NCI-H524 (cell line): ENCODE data around the gene MRPL23.

ENCODE experiments used
- DNase-seq, 2 experiments: peaks; one replicate each; lab custom pipeline; 2025; lab: John Stamatoyannopoulos, UW

The MRPL23 gene

DNA sequence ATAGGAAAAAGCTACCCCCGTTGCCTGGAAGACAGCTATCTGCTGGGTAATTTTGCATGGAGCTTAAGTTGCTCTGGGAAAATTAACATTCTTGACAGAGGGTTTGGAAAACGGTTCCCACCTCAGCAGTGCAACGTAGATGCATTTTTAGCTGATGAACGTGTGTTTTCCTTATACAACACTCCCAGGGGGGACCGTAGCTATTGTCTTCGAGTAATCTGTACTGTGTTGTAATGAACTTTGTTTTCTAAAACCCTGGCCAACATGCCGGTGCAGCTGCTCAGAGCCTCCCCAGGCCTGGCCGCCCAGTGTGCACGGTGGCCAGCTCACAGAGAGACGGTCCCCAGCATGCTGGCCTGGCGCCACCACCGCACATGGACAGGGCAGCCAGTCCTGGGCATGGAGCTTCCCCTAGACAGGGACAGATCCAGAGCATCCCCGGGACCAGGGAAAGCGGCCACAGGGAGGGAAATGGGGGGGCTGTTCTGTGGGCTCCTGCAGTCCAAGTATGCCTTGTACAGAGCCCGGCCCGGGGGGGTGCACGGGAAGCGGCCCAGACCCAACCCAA lies 25.5 kb upstream of the MRPL23 start:
- no peak for DNase-seq

DNA sequence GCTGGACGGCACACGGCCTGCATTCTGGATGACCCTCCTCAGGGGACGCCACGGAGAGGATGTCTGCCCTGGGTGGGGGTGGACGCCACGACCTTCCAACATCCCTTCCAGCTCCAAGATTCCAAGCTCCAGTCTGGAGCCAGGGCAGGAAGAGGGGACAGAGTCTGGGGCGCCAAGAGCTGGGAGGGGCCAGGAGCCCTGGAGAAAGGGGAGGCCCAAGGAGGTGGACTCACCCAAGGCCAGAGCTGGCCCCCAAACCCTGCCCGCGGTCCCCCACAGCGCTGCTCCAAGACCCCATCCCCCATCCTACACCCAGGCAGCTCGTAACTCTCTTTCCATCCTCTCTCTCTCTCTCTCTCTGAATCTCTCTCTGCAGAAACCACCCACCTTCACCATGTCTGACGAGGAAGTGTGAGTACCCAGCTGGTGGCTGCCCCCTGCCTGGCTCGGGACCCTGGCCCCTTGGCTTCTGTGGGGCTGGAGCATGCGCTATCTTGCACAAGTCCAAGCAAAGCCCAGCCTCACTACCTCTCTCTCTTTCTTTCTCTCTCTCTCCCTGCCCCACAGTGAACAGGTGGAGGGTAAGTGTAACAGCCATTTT lies 24.6 kb upstream of the MRPL23 start:
- no peak for DNase-seq

DNA sequence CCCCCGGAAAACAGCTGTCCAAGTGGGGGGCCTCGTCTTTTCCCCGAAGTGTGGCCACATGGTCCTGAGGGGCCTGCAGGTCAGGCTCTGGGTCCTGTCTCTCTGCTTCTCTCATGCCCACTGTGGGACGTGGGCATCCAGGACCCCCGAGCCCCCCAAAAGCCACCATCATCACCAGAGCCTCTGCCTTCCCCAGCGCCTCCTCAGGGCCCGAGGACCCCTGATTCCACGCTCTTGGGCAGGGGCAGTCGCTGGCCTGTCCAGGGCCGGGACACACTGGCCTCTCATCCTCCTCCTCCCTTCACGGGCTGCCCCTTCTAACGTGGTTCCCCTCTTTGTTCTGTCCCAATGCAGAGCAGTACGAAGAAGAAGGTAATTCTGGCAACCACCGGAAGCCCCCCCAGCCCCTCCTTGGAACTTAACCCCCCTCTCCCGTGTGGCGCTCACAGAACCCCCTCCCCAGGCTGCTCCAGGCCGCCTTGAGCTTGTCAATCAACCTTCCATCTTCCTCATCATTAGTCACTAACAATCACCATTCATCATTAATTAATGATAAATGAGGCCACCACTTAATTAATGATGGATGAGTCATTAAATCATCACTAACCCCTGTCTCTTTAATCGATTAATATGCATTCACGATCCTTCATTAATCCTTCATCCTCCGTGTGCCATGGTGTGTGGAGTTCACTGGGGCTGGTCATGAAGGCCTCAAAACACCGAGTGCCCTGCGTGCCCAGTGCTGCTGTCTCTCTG lies 23.8 kb upstream of the MRPL23 start:
- no peak for DNase-seq

DNA sequence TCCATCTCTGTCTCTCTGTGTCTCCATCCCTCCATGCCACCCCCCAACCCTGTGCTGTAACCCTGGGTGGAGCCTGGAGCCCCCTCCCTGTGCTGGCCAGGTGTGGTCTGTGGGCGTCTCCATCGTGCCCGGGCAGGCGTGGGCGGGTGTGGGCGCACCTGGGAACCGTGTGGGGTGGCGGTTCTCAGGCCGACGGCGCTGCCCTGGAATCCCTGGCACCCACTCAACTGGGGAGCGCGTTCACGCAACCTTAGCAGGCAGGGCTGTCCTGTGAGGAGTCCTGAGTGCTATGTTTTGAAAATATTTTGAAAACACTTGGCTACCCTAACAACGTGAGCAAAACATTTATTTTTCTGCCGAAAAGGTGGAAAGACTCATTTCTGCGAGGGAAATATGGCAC lies 23.0 kb upstream of the MRPL23 start:
- DNase-seq, result no peak

DNA sequence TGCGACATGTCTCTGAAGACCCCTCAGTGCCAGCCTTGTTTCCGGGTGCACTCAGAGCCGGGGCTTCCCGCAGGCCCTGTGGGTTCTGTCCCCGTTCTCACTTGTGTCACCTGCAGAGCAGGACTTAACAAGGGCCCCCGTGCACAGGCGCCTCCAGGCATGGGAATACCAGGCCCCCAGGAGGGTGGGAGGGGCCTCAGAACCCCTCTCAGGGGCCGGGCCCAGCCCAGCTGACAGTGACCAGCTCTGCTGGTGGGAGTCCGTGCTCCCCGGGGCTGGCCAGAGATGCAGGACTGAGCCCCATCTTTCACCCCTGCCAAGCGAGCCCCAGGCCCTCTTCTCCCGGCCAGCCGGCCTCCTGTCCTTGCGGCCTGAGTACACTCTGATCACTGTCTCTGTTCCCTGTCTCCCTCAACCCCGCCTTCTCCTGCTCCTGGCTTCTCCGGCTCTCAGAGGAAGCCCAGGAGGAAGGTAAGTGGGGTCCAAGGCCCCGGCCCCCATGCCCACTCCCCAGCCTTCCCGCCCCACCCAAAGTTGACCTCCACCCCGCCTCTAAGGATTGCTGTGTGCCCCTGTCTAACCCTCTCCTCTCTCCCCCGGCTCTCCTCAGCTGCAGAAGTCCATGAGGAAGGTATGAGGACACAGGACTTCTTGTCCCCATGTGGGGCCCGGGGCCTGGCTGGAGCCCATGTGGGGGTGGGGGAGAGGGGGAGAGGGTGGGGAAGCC lies 22.3 kb upstream of the MRPL23 start:
- no peak for DNase-seq

DNA sequence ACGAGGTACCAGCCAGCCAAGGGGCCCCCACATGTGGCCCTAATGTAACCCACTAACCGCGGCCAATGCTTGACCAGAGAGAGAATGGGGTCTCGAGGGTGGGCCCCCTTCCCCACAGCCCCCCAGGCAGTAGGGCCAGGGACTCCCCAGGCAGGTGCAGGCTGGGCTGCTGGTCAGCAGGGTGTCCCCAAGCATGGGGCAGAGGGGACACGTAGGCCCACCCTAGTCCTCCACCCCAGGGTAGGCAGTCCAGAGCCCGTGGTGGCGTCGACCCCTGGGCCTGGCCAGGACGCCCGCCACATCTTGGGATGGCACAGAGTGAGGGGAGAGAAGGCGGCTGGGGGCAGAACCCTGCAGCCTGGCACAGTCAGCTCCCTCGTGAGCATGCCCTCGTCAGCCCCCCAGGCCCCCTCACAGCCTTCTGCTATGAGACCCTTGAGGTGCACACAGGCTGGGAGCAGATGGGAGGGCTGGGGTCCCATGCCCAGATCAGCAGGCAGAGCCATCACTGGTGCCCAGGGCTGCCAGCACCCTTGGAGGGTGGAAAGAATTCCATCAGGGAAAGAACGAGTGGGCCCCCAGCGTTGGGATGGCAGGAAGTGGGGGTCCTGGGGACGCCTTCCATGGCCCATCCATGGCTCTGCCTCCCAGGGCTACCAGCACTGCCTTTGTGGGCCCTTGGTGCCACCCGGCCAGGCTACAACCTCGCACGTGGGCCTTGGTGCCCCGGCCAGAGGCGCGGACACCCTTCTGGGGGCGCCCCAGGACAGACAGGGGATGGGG lies 21.6 kb upstream of the MRPL23 start:
- no peak for DNase-seq

DNA sequence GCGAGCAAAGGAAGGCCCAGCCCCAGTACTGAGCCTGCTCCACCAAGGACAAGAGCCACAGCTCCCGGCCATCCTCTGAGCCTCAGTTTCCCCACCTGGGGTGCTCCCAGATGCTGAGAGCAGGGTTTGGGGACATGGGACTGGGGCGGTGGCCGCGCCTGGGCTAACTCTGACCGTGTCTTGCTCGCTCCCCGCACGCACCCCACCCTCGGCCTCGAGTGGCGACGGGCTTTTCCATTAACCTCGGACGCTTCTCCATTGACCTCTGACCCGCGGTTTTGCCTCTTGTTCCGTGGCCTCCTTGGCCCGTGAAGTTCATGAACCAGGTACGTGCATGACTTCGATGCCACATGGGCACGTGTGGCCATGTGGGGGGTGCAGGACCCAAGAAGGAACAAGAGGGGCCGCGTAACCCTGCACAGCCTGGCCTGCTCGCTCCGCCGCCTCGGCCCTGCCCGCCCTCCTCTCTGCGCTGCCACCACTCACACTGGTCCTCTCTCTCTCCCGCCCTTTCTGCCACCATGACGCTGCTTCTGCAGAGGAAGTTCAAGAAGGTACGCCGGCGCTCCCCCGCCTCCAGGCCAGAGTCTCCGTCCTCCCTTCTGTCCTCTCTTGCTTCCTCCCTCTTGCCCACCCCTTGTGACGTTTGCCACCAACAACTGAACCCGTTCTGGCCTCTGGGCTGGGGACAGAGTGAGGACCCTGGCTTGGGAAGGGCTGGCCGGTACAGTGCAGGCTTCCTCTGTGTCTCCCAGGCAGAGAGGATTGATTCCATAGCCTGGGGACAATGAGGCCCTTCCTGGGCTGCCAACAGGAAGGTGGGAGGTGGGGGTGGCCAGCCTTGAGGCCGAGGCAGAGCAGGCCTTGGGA lies 20.7 kb upstream of the MRPL23 start:
- DNase-seq, result no peak

DNA sequence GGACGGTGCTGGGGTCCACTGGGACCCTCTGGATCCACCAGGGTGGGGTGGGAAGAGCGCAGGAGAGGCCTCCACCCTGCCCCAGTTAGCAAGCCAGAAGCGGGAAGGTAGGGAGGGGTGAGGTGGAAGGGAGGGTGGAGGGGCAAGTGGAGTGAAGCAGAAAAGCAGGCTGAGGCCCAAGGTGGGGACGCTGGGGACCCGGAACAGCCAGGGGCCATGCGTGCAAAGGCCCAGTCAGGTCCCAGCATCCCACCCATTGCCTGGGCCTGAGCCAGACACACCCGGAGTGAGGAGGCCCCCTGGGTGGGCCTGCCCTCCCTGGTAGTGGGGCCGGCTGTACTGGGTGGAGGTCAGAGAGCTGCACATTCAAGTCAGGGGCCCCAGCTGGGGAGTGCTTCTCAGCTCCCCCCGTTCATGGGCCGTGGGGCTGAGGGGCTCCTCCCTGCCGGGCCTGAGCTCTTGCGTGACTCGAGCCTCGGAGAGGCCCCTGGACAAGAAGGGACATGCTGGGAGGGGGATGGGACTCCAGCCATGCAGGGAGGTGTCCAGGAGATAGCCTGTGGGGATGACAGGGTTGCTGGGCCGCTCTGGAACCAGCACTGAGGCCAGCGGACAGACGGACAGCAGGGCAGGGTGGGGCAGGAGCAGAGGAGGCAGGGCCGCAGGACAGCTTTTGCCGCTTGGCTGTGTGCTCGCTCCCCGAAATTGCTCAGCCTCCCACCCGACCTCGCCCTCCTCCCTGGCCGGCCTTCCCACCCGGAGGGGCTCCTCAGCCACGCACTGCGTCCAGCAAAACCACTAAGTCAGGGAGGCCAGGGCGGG lies 19.9 kb upstream of the MRPL23 start:
- no peak for DNase-seq

DNA sequence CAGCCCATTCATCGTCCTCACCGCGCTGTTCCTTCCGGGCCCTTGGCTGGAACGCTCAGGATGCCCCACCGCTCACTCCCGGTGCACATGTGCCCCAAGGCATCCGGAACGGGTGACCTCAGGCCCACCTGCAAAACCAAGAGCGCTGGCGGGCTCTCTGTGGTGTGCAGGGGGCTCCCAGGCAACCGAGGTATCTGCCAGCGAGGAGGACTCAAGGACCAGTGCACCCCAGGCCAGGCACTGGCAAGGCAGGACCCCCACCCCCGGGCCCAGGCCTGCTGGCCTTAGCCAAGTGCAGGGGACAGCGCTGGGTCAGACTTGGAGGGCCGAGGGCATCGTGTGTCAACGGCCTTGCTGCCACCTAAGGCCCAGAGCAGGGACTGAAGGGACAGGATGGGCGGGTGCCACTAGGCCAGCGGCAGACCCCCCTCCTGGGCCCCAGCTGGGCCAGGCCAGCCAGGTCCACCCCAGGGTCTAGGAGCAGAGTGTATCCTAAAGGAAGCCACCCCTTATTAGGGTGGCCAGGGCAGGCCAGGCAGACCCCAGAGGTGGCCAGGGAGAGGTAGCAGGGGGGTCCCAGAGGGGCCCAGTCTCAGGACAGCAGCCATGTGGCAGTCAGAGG lies 19.2 kb upstream of the MRPL23 start:
- no peak for DNase-seq

DNA sequence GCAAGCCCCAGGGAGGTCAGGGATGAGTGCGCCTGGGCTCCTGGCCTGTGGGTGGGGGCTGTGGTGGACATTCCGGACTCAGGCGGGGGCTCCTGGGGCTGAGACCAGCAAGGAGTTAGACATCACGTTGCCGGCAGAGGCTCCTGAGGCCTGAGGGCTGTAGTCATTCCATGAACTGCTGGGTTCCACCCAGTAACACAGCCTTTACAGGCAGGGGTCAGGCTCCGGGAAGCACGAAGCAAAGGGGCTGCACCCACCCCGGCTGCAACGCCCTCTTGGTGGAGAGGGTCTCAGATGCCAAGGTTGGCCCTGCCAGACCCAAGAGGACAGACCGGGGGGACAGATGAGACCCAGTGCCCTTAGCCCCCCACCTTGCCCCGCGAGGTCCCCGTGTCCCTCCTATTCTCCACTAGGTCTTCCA lies 18.7 kb upstream of the MRPL23 start:
- no peak for DNase-seq

DNA sequence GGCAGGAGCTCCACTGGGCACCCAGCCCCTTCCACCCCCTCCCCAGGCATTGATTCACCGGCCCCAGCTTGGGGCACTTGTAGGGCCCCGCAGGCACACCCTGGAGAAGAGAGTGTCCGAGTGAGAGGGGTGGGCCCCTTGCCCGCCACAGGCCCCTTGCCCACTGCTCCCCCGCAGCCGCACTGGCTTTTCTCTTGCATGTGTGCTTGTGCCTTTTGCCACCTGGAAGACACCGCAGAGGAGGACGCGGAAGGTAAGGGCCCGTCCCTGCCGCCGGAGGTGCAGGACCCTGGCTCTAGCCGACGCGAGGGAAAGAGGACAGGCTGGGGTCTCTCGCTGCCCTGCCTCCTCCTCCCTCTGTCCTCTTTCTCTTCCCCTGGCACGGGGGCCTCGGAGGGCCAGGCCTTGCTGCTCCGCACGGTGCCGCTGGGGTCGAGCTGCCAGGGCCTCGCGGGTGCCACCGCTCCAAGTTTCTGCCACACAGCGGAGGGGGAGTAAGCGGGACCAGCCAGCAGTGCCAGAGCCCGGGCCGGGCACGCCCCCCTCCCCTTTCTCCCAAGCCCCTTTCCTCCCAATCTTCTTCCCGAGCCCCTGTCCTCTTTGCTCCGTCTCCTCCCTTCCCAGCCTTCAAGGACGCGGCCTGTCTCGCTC lies 18.1 kb upstream of the MRPL23 start:
- no peak for DNase-seq

DNA sequence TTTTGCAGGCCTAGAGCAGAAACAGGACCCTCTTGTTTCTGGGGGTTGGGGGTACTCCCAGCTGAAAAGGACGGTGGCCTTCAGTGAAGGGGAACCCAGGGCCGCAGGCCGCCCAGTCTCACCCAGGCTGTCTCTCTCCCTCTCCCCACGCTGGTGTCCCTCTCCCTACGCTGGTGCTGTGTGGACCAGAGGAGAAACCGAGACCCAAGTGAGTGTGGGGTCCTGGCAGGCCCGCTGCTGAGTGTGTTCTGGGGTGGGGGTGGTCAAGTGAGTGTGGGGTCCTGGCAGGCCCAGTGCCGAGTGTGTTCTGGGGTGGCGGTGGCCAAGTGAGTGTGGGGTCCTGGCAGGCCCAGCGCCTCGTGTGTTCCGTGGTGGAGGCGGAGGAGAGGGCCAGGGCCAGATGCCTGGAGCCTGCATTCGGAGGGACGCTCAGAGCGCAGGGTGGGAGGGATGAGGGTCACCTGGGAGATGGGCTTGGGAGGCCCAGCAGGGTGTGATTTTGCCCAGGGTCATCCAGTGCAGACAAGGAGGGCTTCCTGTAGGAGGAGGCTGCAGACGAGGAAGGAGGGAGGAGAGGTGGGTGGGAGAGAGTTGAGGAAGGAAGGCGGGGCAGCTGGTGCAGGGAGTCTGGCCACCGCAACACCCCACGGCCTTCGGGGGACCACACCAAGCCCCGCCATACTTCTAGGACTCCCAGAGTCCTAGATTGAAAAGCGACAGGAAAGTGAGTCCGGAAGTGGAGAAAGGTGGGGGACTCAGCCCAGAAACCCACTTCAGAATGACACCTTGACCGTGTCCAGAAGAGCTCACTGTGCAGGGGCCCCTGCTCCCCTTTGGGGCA lies 17.3 kb upstream of the MRPL23 start:
- no peak for DNase-seq

DNA sequence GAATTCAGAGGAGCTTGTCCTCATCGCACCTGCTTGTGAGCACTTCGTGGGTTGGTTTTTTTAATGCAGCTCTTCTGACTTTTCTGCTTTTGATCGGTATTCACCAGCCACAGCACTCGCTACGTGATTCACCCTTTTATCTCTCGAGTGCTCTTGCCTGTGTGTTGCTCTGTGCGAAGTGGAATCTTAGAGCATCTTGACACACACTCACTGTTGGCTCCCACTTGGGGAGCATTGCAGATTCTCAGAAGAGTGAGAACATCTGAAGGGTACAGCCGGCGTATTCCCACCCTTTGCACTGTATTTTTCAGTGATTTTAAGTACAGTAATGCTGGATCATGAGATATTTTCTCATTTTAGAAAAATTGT lies 16.7 kb upstream of the MRPL23 start:
- DNase-seq, result no peak

DNA sequence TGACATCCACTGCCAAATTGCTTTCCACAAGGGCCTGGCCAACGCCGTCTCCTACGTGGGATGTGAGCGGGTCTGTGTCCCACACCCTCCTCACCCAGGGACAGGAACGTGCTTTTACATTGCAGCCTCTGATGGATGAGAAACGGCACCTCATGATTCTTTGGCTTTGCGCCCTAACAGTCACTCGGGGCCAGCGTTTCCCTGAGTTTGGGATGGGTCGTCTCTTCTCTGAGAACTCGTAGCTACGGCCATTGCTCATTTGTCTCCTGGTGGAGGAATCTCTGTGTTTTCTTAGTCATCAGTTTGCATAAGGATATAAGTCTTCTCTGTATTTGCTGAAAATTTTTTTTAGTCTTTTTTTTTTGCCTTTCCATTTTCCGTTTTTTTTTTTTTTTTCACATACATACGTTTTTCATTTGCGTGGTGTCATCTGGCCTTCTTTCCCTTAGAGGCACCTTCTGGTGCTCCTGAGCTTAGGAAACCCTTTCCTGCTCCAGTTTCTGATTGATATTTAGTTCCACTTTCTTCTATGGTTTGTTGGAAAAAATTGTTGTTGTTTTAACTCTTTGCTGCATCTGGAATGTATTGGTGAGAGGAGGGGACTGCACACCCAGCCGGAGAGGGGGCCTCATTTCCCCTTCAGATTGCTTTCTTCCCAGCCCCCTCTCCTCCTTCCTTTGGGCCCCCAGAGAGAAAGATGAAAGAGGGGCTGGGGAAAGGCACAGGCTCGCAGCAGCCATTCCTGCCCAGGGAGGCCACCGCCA lies 15.6 kb upstream of the MRPL23 start:
- no peak for DNase-seq

DNA sequence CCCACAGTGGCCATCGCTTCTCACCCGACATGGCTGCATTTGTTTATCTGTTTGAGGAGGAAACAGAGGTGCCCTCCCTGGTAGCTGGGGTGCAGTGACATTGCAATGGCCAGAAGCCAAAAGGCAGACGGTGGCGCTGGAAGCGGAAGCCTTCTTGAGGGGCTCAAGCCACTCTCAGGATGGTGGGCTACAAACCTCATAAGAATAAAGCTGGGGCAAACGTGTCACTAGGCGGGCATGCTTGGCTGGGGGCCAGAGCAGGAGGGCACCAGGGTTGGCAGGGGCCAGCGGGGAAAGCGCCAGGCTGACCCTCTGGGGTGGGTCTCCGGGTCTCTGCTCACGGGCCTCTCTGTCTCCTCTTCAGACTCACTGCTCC lies 15.0 kb upstream of the MRPL23 start:
- DNase-seq, result no peak

DNA sequence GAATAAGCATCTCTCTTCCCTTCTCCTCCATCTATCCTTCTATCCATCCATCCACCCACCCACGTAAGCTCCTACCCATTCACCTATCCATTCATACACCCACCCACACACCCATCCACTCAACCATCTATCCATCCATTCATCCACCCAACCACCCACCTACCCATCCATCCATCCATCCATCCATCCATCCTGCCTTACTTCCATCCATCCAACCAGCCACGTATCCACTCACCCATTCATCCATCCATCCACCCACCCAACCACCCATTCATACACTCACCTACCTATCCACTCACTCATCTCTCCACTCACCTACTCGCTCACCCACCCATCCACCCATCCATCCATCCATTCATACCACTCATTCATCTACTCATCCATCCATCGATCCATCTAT lies 14.5 kb upstream of the MRPL23 start:
- no peak for DNase-seq

DNA sequence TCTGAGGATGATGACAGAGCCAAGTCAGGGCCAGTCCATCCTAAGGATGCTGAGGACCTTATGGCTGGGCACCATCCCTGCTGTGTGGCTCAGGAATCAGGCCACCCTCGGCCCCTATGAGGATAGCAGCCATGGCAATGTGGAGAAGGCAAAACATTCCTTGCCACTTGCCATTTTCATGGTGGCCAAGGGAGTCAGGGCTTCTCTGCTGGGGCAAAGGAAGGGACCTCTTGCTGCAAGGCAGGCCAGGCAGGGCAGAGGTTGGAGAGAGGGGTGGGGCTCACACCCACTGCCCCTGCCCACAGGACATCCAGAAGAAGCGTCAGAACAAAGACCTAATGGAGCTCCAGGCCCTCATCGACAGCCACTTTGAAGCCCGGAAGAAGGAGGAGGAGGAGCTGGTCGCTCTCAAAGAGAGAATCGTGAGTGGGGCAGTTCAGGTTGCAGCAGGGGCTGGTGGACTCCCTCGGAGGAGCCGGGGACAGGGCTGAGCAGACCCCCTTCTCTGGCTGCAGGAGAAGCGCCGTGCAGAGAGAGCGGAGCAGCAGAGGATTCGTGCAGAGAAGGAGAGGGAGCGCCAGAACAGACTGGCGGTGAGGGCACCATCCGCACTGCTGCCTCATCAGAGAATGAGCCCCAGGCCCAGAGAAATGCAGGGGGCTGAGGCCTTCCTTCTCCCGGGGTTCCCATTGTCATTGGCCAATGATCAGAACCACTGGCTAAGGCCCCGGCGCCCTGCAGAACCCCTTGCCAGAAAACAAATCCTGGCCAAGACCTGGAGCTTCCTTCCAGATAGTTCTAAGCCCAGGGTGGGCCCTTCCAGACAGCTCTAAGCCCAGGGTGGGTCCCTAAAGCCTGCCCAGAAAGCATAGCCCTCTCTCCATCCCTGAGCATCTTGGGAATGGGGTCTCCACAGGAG lies 13.5 kb upstream of the MRPL23 start:
- DNase-seq, result no peak
